ENCODE measurements around the gene OR5P2.
"Not testable (repeated sequence)": the region's sequence is repeated elsewhere in the genome, so short reads cannot be mapped to it uniquely, and the experiment has no call there.

OR5P2 gene

DNA sequence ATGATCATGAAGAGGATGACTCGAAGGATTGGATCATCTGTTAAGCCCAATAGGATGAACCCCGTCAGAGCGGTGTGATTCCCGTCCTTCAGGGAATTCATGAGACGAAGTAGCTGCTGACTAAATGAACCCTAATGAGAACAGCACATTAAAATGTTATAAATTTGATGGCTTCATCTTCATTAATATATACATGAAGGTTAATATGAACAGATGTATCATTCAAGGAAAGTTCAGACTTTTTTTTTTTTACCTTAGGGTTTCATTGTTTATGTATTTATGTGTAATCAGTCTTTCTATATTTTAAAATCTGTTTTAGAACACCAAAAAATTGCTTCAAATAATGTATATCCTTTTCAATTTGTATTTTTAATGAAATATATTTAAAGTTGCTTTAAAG lies at the start of gene OR5P2:
TSS of gene OR5P2 (minus strand) at position 101 of the 400 bp plus-strand sequence. CDS start at position 101, 0 bp downstream.
- Mint-ChIP-seq H3K4me3 (no peak within 1 kb of the TSS), H3K27me3 (no peaks in the 10 kb centered on the region), H3K9me3 (no peaks in the 10 kb centered on the region), H3K36me3 (no peaks in the 10 kb centered on the region), H3K4me1 (no peaks in the 10 kb centered on the region), H3K27ac (no peak within 1 kb of the TSS)
- CTCF ChIA-PET, result no interaction called here
- no peak for DNase-seq

GRCh38 chr11:7846003-7846402 lies 49.3 kb upstream of the OR5P2 start:
- Mint-ChIP-seq H3K27me3 (no peaks in the 10 kb centered on the region), H3K27ac (no peak overlapping the region), H3K36me3 (no peaks in the 10 kb centered on the region), H3K9me3 (no peaks in the 10 kb centered on the region), H3K4me3 (no peak overlapping the region), H3K4me1 (no peaks in the 10 kb centered on the region)
- CTCF ChIA-PET, result no interaction called here
- DNase-seq, result no peak

DNA sequence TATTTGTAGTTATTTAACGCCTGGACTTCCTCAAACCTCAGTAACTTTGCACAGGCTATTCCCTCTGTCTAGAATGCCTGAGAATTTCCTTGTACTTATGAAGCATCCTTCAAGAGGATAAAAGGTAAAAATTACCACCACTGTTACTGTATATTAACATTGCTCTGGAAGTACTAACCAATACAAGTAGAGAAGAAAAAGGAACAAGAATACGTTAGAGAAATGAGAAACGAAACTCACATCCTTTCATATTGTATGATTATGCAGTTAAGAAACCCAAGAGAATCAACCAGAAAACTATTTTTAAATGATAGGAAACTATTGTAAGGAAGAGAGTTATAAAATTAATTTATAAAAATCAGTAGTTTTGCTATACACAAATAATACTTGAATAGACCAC lies 48.2 kb upstream of the OR5P2 start:
- H3K4me3 Mint-ChIP-seq, result no peak overlapping the region
- no peaks in the 10 kb centered on the region for H3K4me1 Mint-ChIP-seq
- no peak for DNase-seq
- CTCF ChIA-PET, result no interaction called here
- H3K27ac Mint-ChIP-seq, result no peak overlapping the region
- no peaks in the 10 kb centered on the region for H3K36me3 Mint-ChIP-seq
- H3K27me3 Mint-ChIP-seq, result no peaks in the 10 kb centered on the region
- no peaks in the 10 kb centered on the region for H3K9me3 Mint-ChIP-seq

GRCh38 chr11:7844521-7844920 lies 47.8 kb upstream of the OR5P2 start:
- Mint-ChIP-seq H3K27ac (no peak overlapping the region), H3K27me3 (no peaks in the 10 kb centered on the region), H3K36me3 (no peaks in the 10 kb centered on the region), H3K4me1 (no peaks in the 10 kb centered on the region), H3K4me3 (no peak overlapping the region), H3K9me3 (no peaks in the 10 kb centered on the region)
- DNase-seq, result no peak
- CTCF ChIA-PET, result no interaction called here

DNA sequence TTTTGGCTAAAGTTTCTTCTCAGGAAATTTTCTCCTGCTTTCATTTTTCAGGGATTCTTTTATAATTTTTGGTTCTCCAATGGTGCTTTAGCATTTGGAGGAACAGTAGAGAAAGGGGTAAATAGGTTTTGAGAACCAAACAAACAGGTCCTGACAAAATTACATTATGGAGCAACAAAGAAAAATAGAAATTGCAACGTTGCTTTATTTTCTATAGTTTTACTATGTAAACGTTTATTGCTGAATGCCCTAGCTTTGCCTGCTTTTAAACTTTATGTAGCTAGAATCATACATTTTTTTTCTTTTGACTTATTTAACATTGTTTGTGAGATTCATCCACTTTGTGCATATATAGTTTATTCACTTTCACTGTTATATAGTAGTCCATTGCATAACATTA lies 43.8 kb upstream of the OR5P2 start:
- Mint-ChIP-seq H3K36me3 (no peaks in the 10 kb centered on the region), H3K9me3 (no peaks in the 10 kb centered on the region), H3K27me3 (no peaks in the 10 kb centered on the region), H3K4me3 (no peak overlapping the region), H3K4me1 (no peaks in the 10 kb centered on the region), H3K27ac (no peak overlapping the region)
- CTCF ChIA-PET, result no interaction called here
- no peak for DNase-seq

DNA sequence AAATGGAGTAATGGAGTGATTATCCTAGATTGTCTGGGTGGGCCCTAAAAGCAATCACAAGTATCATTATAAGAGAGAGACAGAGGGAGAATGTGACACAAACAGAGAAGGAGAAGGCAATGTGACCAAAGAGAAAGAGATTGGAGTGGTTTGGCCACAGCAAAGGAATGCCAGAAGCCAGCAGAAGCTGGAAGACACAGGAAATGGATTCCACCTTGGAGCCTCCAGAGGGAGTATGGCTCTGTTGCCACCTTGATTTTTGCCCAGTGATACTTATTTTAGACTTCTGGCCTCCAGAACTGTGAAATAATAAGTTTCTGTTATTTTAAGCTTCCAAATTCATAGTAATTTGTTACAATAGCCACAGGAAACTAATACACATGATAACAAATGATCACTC lies 36.8 kb upstream of the OR5P2 start:
- no peaks in the 10 kb centered on the region for H3K27me3 Mint-ChIP-seq
- peak overlapping the region; percentile 13 for H3K27ac Mint-ChIP-seq
- CTCF ChIA-PET, result no interaction called here
- no peak for DNase-seq
- H3K36me3 Mint-ChIP-seq, result no peaks in the 10 kb centered on the region
- H3K4me3 Mint-ChIP-seq, result no peak overlapping the region
- H3K9me3 Mint-ChIP-seq, result no peaks in the 10 kb centered on the region
- H3K4me1 Mint-ChIP-seq, result no peaks in the 10 kb centered on the region

- no peaks in the 10 kb centered on the region for H3K4me1 Mint-ChIP-seq
- no peak within 1 kb of the TSS for H3K4me3 Mint-ChIP-seq
- no peaks in the 10 kb centered on the region for H3K27me3 Mint-ChIP-seq
- no peaks in the 10 kb centered on the region for H3K36me3 Mint-ChIP-seq
- no peaks in the 10 kb centered on the region for H3K9me3 Mint-ChIP-seq
- CTCF ChIA-PET, result no interaction called here
- no peak for DNase-seq
- no peak within 1 kb of the TSS for H3K27ac Mint-ChIP-seq
These were observed 34.0 kb upstream of the OR5P2 start, which contains the start of gene OR5P3 for GRCh38 chr11:7830740-7831139. Gene OR5P3, minus strand, starts transcription at chr11:7830840.

DNA sequence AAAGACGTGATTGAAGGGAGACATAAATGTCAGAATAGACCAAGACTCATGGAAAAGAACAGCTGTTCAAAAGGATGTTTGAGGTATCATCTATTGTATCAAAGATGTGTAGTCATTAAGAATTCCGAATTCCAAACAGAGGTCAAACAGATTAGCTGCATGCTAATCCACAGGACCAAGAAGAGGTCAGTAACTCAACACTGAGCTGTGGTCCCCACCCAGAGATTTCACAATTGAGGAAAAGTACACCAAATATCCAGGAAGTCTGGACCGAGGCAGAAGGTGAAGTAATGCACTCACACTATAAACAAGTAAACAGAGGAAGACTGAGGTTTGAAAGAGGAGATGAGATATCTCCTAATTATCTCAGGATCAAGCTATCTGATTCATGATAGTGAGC lies 29.6 kb upstream of the OR5P2 start:
- CTCF ChIA-PET, result interaction anchor here (1.3 kb wide), 1 partner anchor 11 kb away, joined by 3 read pairs; no protein-coding TSS in a partner anchor
- Mint-ChIP-seq H3K4me1 (no peaks in the 10 kb centered on the region), H3K27me3 (no peaks in the 10 kb centered on the region), H3K36me3 (no peaks in the 10 kb centered on the region), H3K27ac (no peak overlapping the region), H3K4me3 (no peak overlapping the region), H3K9me3 (no peaks in the 10 kb centered on the region)
- no peak for DNase-seq

DNA sequence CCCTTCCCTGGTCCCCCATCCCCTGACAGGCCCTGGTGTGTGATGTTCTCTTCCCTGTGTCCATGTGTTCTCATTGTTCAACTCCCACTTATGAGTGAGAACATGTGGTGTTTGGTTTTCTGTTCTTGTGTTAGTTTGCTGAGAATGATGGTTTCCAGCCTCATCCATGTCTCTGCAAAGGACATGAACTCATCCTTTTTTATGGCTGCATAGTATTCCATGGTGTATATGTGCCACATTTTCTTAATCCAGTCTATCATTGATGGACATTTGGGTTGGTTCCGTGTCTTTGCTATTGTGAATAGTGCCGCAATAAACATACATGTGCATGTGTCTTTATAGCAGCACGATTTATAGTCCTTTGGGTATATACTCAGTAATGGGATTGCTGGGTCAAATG lies 23.7 kb upstream of the OR5P2 start:
- H3K36me3 Mint-ChIP-seq, H3K4me3 Mint-ChIP-seq, H3K27me3 Mint-ChIP-seq, H3K9me3 Mint-ChIP-seq, DNase-seq, H3K27ac Mint-ChIP-seq, H3K4me1 Mint-ChIP-seq, CTCF ChIA-PET: not testable (repeated sequence)

DNA sequence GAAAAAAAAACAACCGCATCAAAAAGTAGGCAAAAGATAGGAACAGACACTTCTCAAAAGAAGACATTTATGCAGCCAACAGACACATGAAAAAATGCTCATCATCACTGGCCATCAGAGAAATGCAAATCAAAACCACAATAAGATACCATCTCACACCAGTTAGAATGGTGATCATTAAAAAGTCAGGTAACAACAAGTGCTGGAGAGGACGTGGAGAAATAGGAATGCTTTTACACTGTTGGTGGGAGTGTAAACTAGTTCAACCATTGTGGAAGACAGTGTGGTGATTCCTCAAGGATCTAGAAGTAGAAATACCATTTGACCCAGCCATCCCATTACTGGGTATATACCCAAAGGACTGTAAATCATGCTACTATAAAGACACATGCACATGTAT lies 18.2 kb upstream of the OR5P2 start:
- H3K36me3 Mint-ChIP-seq, DNase-seq, H3K4me3 Mint-ChIP-seq, H3K4me1 Mint-ChIP-seq, CTCF ChIA-PET, H3K27me3 Mint-ChIP-seq, H3K27ac Mint-ChIP-seq: not testable (repeated sequence)
- H3K9me3 Mint-ChIP-seq, result peaks cover 15% of the 10 kb centered on the region

DNA sequence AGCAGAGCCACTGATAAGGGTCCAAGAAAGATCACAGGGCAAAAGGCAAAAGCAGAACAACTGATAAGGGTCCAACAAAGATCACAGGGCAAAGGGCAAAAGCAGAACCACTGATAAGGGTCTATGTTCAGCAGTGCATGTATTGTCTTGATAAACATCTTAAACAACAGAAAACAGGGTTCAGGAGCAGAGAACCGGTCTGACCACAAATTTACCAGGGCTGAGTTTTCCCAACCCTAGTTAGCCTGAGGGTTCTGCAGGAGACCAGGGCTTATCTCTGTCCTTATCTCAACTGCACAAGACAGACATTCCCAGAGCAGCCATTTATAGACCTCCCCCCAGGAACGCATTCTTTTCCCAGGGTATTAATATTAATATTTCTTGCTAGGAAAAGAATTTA lies 13.6 kb upstream of the OR5P2 start:
- H3K4me1 Mint-ChIP-seq, CTCF ChIA-PET, H3K36me3 Mint-ChIP-seq, H3K4me3 Mint-ChIP-seq, H3K27me3 Mint-ChIP-seq, DNase-seq, H3K27ac Mint-ChIP-seq: not testable (repeated sequence)
- H3K9me3 Mint-ChIP-seq, result peaks cover 39% of the 10 kb centered on the region

- CTCF ChIA-PET, result no interaction called here
- no peaks in the 10 kb centered on the region for H3K27me3 Mint-ChIP-seq
- DNase-seq, result no peak
- H3K9me3 Mint-ChIP-seq, result no peaks in the 10 kb centered on the region
- no peaks in the 10 kb centered on the region for H3K36me3 Mint-ChIP-seq
- H3K4me3 Mint-ChIP-seq, result no peak overlapping the region
- no peaks in the 10 kb centered on the region for H3K4me1 Mint-ChIP-seq
- no peak overlapping the region for H3K27ac Mint-ChIP-seq
These were observed 3.5 kb downstream of the OR5P2 start for GRCh38 chr11:7793233-7793632.

GRCh38 chr11:7787239-7787638 lies 9.5 kb downstream of the OR5P2 start:
- Mint-ChIP-seq H3K27ac (no peak overlapping the region), H3K9me3 (peaks cover 8% of the 10 kb centered on the region), H3K4me1 (no peaks in the 10 kb centered on the region), H3K36me3 (no peaks in the 10 kb centered on the region), H3K27me3 (no peaks in the 10 kb centered on the region), H3K4me3 (no peak overlapping the region)
- CTCF ChIA-PET, result no interaction called here
- DNase-seq, result no peak

DNA sequence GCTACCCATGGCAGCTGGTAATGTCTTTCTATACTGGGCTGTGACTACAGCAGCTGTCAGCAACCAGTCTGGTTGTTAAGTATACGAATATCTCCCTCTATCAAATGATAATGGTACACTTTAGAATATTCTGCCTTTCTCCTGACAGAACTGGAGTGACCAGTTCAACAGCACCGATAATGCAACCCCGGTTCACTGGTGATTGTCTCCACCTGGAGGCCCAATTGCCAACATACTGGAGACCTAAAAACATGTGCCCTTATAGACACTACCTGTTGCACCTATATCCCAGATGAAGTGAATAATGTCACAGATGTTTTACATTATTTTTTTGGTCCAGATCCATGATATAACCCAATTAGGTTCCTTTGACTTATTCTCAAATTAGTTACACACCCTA lies 21.1 kb downstream of the OR5P2 start:
- CTCF ChIA-PET, result no interaction called here
- Mint-ChIP-seq H3K36me3 (no peaks in the 10 kb centered on the region), H3K4me1 (no peaks in the 10 kb centered on the region), H3K4me3 (no peak overlapping the region), H3K9me3 (no peaks in the 10 kb centered on the region), H3K27ac (no peak overlapping the region), H3K27me3 (no peaks in the 10 kb centered on the region)
- DNase-seq, result no peak

- H3K27me3 Mint-ChIP-seq, H3K36me3 Mint-ChIP-seq, H3K4me3 Mint-ChIP-seq, H3K27ac Mint-ChIP-seq, H3K4me1 Mint-ChIP-seq, H3K9me3 Mint-ChIP-seq, DNase-seq, CTCF ChIA-PET: not testable (repeated sequence)
These were observed 32.4 kb downstream of the OR5P2 start for GRCh38 chr11:7764301-7764700.

DNA sequence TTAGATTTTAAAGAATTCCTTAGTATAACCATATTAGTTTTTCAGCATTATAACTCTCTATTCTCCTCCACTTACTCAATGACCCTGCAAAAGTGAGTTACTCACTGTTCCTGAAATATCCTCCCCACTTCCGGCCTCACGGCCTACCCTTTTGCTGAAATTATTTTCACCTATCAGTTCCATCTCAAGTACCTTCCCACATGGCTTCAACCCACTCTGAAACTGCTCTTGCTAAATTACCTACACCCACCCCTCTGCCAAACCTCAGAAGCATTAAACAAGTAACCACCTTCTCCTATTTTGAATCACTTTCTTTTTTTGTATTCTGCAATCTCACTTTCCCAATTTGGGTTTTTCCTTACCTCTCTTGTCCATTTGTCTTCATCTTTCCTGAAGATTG lies 37.7 kb downstream of the OR5P2 start:
- Mint-ChIP-seq H3K27me3 (no peaks in the 10 kb centered on the region), H3K36me3 (no peaks in the 10 kb centered on the region), H3K4me1 (no peaks in the 10 kb centered on the region), H3K27ac (no peak overlapping the region), H3K4me3 (no peak overlapping the region), H3K9me3 (no peaks in the 10 kb centered on the region)
- no peak for DNase-seq
- CTCF ChIA-PET, result no interaction called here
